Hepatocyte (in vitro differentiated cells): ENCODE results near the gene CARD14. TPM values are rescaled to one million over a fixed set of nuclear protein-coding genes. Genes with fewer than 3 reads are reported as not detected.

Experiments
- DNase-seq: peaks from one replicate; pipeline ENCODE4 v3.0.0-alpha.2; 2016; ENCODE audit warnings: low spot score
- H2AFZ ChIP-seq: fragments of 200-600 bp; sonication (generic); 2 replicates; pipeline ENCODE4 v1.6.0; 2016; ENCODE audit warnings: antibody characterized with exemption, mild to moderate bottlenecking
- H3K27ac ChIP-seq: fragments of 200-600 bp; sonication (generic); 2 replicates; pipeline ENCODE4 v1.5.1; 2016; ENCODE audit warnings: mild to moderate bottlenecking
- H3K27me3 ChIP-seq: fragments of 200-600 bp; sonication (generic); 2 replicates; pipeline ENCODE4 v1.6.1; 2016
- H3K36me3 ChIP-seq: fragments of 200-600 bp; sonication (generic); replicated peaks from 2 replicates; pipeline ENCODE4 v1.5.1; 2016; ENCODE audit warnings: low read depth; ENCODE audit not compliant: insufficient read depth
- H3K4me1 ChIP-seq: fragments of 200-600 bp; sonication (generic); 2 replicates; pipeline ENCODE4 v1.5.1; 2016; ENCODE audit warnings: mild to moderate bottlenecking, moderate library complexity; ENCODE audit not compliant: insufficient read depth
- H3K4me2 ChIP-seq: fragments of 200-600 bp; sonication (generic); 2 replicates; pipeline ENCODE4 v1.6.0; 2016
- H3K4me3 ChIP-seq: fragments of 200-600 bp; sonication (generic); 2 replicates; pipeline ENCODE4 v1.5.1; 2016; ENCODE audit warnings: mild to moderate bottlenecking
- H3K79me2 ChIP-seq: fragments of 200-600 bp; sonication (generic); 2 replicates; pipeline ENCODE4 v1.6.0; 2017; ENCODE audit warnings: mild to moderate bottlenecking
- H3K9me2 ChIP-seq: fragments of 200-600 bp; sonication (generic); replicated peaks from 2 replicates; pipeline ENCODE4 v1.6.0; 2017; ENCODE audit warnings: mild to moderate bottlenecking; ENCODE audit not compliant: insufficient read depth
- H3K9me3 ChIP-seq: fragments of 200-600 bp; sonication (generic); 2 replicates; pipeline ENCODE4 v1.5.1; 2016; ENCODE audit warnings: low read depth, mild to moderate bottlenecking
- H4K20me1 ChIP-seq: fragments of 200-600 bp; sonication (generic); 2 replicates; pipeline ENCODE4 v1.6.0; 2016; ENCODE audit warnings: mild to moderate bottlenecking; ENCODE audit not compliant: insufficient read depth, poor library complexity, severe bottlenecking
- CTCF ChIP-seq: fragments of 200-600 bp; sonication (generic); IDR thresholded peaks from 2 replicates; pipeline ENCODE4 v1.5.1; 2016; ENCODE audit warnings: antibody characterized with exemption, mild to moderate bottlenecking; ENCODE audit not compliant: poor library complexity
- EZH2 ChIP-seq: fragments of 200-600 bp; sonication (generic); IDR thresholded peaks from 2 replicates; pipeline ENCODE4 v1.6.1; 2016; ENCODE audit warnings: antibody characterized with exemption, mild to moderate bottlenecking, borderline replicate concordance
- EZH2phosphoT487 ChIP-seq: fragments of 200-600 bp; sonication (generic); IDR thresholded peaks from one replicate; pipeline ENCODE4 v1.6.1; 2018; ENCODE audit warnings: antibody characterized with exemption, mild to moderate bottlenecking, low read depth, moderate library complexity; ENCODE audit not compliant: unreplicated experiment, severe bottlenecking
- WGBS: methylation state at CpG from one replicate; pipeline ENCODE4 v1.1.6; 2016; ENCODE audit warnings: low lambda C conversion rate; ENCODE audit errors: missing lambda C conversion rate; 5-methylcytosine and 5-hydroxymethylcytosine counted together
- polyA plus RNA-seq: library from polyadenylated mRNA; unstranded; fragments of >200 nt; fragmentation: Nextera tagmentation; extraction: Ambion mirVana; gene quantifications from 2 replicates; pipeline ENCODE4 v1.2.1, GENCODE V29; 2016
- total RNA-seq: library from RNA; depleted of rRNA; stranded (reverse); fragments of >200 nt; gene quantifications from 2 replicates; pipeline ENCODE4 v1.2.3, GENCODE V29; 2014

CARD14 gene
- total and polyA plus RNA-seq, 2 experiments from 2014 or later: 0.17 TPM

GRCh38 chr17:80145076-80146075, 24.5 kb upstream of the CARD14 start:
- Histone ChIP-seq H3K9me2 (no peaks in the 10 kb centered on the region), H2AFZ (no peak overlapping the region), H3K4me3 (peak overlapping the region; percentile 72), H4K20me1 (peaks cover 28% of the 10 kb centered on the region), H3K79me2 (peaks cover 68% of the 10 kb centered on the region), H3K4me1 (peaks cover 9% of the 10 kb centered on the region), H3K36me3 (no peaks in the 10 kb centered on the region), H3K27ac (no peak overlapping the region), H3K4me2 (peak overlapping the region; percentile 90), H3K27me3 (no peaks in the 10 kb centered on the region), H3K9me3 (no peaks in the 10 kb centered on the region)
- 62% methylated on average over 10 of the region's 10 CpGs for WGBS
- no peak for DNase-seq
- no peak for TF ChIP-seq CTCF
- TF ChIP-seq EZH2: no peak
- TF ChIP-seq EZH2phosphoT487: no peak

DNA sequence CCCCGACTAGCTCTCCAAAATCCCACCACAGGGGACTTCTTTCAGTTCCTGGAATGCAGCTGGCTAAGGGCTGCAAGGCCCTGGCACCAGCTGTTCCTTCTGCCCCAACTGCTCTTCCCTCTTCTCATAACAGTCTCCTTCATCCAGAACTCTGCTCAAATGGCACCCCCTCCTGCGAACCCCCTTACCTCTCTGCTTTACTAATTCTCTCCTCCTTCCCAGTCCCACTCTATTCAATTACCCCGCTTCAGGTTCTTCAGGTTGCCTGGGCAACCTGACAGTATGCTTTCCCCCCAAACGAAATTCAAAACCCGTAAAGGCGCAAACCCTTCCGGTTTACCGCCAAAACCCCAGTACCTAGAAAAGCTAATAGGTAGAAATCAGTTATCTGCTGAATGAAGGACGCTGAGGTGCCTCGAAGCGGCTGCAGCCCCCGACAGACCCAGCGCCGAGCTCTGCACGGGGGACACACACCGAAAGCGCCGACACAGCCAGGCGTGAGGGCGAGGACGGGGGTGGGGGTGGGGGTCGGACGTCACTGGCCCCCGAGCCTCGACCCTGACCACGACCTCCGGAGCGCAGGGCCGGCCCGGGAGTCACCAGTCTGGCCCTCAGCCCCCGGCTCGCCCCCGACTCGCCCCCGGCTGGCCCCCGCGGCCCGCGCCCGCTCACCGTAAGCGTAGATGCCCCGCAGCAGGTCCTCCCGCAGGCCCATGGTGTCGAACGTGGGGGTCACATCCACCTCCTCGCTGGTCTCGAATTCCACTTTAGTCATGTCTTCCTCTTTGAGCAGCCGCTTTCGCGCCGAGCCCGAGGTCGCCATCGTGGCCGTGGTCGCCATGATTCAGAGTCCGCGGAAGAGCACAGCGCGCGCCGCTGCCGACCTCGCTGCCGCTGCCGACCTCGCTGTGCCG, 23.5 kb upstream of the CARD14 start:
- Histone ChIP-seq H3K9me2 (no peaks in the 10 kb centered on the region), H3K4me2 (peak overlapping the region; percentile 90), H3K4me1 (peaks cover 13% of the 10 kb centered on the region), H3K27me3 (no peaks in the 10 kb centered on the region), H3K9me3 (no peaks in the 10 kb centered on the region), H3K4me3 (peak overlapping the region; percentile 72), H3K27ac (peak overlapping the region; percentile 82), H3K36me3 (no peaks in the 10 kb centered on the region), H4K20me1 (peaks cover 28% of the 10 kb centered on the region), H3K79me2 (peaks cover 65% of the 10 kb centered on the region), H2AFZ (peak overlapping the region; percentile 44)
- DNase-seq: no peak
- TF ChIP-seq CTCF: no peak
- no peak for TF ChIP-seq EZH2phosphoT487
- no peak for TF ChIP-seq EZH2
- 2% methylated on average over 46 of the region's 69 CpGs for WGBS

GRCh38 chr17:80147035-80147822, 22.6 kb upstream of the CARD14 start, which contains the start of gene EIF4A3:
EIF4A3 (minus strand) TSS chr17:80147128; CDS start chr17:80146961, 167 bp downstream.
- Histone ChIP-seq H3K4me2 (peak within 1 kb of the TSS; percentile 90), H2AFZ (peak within 1 kb of the TSS; percentile 70), H3K4me3 (peak within 1 kb of the TSS; percentile 72), H3K9me3 (no peaks in the 10 kb centered on the region), H3K27ac (peak within 1 kb of the TSS; percentile 98), H4K20me1 (peaks cover 28% of the 10 kb centered on the region), H3K4me1 (peaks cover 20% of the 10 kb centered on the region), H3K27me3 (no peaks in the 10 kb centered on the region), H3K36me3 (no peaks in the 10 kb centered on the region), H3K79me2 (peaks cover 64% of the 10 kb centered on the region), H3K9me2 (no peaks in the 10 kb centered on the region)
- WGBS: under 1% methylated on average over 89 of the region's 90 CpGs
- no peak for TF ChIP-seq EZH2phosphoT487
- TF ChIP-seq CTCF: peak; percentile 22
- peak; percentile 99 for DNase-seq
